ENCODE results near the gene SELENOV. TPM values are rescaled to one million over a fixed set of nuclear protein-coding genes. Genes with fewer than 3 reads are reported as not detected.

SELENOV gene
- total and polyA plus RNA-seq, 10 donors, result not detected

GRCh38 chr19:39540333-39540673 is 25.4 kb downstream of the SELENOV start:
- Histone ChIP-seq H3K27ac (peak overlapping the region; percentile 90 to 99 (median 96)), H3K27me3 (replicated peaks in 1 of 7) (peaks cover 0 to 1% (median 0%) of the 10 kb centered on the region in 7 donors), H3K36me3 (no peaks in the 10 kb centered on the region), H3K4me3 (peak overlapping the region in 7 of 8 donors; percentile 67 to 94 (median 72)), H3K4me1 (peaks cover 13 to 39% (median 25%) of the 10 kb centered on the region in 6 donors), H3K9me3 (no peaks in the 10 kb centered on the region)
- intact Hi-C loops (cut with DNase I; ENCODE audit: low total_unique reads), result no loop called here
- WGBS, 5 donors, result 11 to 20% (median 15%) methylated on average over 10 of the region's 10 CpGs
- TF ChIP-seq POLR2A (IDR thresholded peaks at IDR 0.05) (no peak), POLR2AphosphoS5 (IDR thresholded peaks at IDR 0.05) (no peak)
- TF ChIP-seq, protein P1, sequence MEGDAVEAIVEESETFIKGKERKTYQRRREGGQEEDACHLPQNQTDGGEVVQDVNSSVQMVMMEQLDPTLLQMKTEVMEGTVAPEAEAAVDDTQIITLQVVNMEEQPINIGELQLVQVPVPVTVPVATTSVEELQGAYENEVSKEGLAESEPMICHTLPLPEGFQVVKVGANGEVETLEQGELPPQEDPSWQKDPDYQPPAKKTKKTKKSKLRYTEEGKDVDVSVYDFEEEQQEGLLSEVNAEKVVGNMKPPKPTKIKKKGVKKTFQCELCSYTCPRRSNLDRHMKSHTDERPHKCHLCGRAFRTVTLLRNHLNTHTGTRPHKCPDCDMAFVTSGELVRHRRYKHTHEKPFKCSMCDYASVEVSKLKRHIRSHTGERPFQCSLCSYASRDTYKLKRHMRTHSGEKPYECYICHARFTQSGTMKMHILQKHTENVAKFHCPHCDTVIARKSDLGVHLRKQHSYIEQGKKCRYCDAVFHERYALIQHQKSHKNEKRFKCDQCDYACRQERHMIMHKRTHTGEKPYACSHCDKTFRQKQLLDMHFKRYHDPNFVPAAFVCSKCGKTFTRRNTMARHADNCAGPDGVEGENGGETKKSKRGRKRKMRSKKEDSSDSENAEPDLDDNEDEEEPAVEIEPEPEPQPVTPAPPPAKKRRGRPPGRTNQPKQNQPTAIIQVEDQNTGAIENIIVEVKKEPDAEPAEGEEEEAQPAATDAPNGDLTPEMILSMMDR (IDR thresholded peaks at IDR 0.05 in 8 of 11, conservative IDR thresholded peaks at IDR 0.05 in 3 of 11), result peak in 4 of 11 experiments; percentile 16 to 46 (median 24)
- no peak for DNase-seq

GRCh38 chr19:39542206-39542605 is 27.3 kb downstream of the SELENOV start:
- TF ChIP-seq, protein P1 (IDR thresholded peaks at IDR 0.05 in 8 of 11, conservative IDR thresholded peaks at IDR 0.05 in 3 of 11), result no peak
- TF ChIP-seq POLR2A (IDR thresholded peaks at IDR 0.05), result no peak
- no peak for TF ChIP-seq POLR2AphosphoS5 (IDR thresholded peaks at IDR 0.05)
- no peak for DNase-seq
- H3K27me3 ChIP-seq (replicated peaks in 1 of 7), result peaks cover 0 to 9% (median 0%) of the 10 kb centered on the region in 7 donors
- 55 to 72% (median 63%) methylated on average over 2 of the region's 2 CpGs for WGBS, 5 donors
- intact Hi-C loops (cut with DNase I; ENCODE audit: low total_unique reads), result no loop called here
- peaks cover 13 to 37% (median 25%) of the 10 kb centered on the region in 6 donors for H3K4me1 ChIP-seq
- no peak overlapping the region for H3K4me3 ChIP-seq
- H3K9me3 ChIP-seq, result no peaks in the 10 kb centered on the region
- H3K36me3 ChIP-seq, result no peaks in the 10 kb centered on the region
- H3K27ac ChIP-seq, result no peak overlapping the region

DNA sequence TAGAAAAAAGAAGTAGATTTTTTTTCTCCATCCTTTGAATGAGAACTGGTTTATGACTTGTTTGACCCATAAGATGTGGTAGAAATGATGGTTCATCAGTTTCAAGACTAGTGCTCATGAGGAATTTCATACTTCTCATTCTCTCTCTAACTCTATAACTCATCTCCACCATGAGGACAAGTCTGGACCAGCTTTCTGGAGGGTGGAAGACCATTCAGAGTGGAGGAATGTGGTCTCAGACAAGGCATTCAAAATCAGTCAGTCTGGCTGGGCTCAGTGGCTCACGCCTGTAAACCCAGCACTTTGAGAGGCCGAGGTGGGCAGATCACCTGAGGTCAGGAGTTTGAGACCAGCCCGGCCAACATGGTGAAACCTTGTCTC is 28.5 kb downstream of the SELENOV start:
- Histone ChIP-seq H3K27me3 (replicated peaks in 1 of 7) (peaks cover 0 to 9% (median 0%) of the 10 kb centered on the region in 7 donors), H3K4me3 (no peak overlapping the region), H3K36me3 (no peaks in the 10 kb centered on the region), H3K4me1 (peaks cover 7 to 24% (median 15%) of the 10 kb centered on the region in 6 donors), H3K9me3 (no peaks in the 10 kb centered on the region), H3K27ac (no peak overlapping the region)
- TF ChIP-seq POLR2A (IDR thresholded peaks at IDR 0.05) (no peak), POLR2AphosphoS5 (IDR thresholded peaks at IDR 0.05) (no peak)
- TF ChIP-seq, protein P1 (IDR thresholded peaks at IDR 0.05 in 8 of 11, conservative IDR thresholded peaks at IDR 0.05 in 3 of 11), result no peak
- no peak for DNase-seq
- intact Hi-C loops (cut with DNase I; ENCODE audit: low total_unique reads), result no loop called here
- 88 to 97% (median 90%) methylated on average over 3 of the region's 3 CpGs for WGBS, 5 donors

- Histone ChIP-seq H3K27me3 (replicated peaks in 1 of 7) (peaks cover 0 to 9% (median 0%) of the 10 kb centered on the region in 7 donors), H3K4me3 (no peak overlapping the region), H3K27ac (no peak overlapping the region), H3K4me1 (peaks cover 0 to 15% (median 6%) of the 10 kb centered on the region in 6 donors), H3K36me3 (no peaks in the 10 kb centered on the region), H3K9me3 (no peaks in the 10 kb centered on the region)
- no peak for TF ChIP-seq POLR2A (IDR thresholded peaks at IDR 0.05)
- TF ChIP-seq POLR2AphosphoS5 (IDR thresholded peaks at IDR 0.05), result no peak
- TF ChIP-seq, protein P1 (IDR thresholded peaks at IDR 0.05 in 8 of 11, conservative IDR thresholded peaks at IDR 0.05 in 3 of 11), result no peak
- intact Hi-C loops (cut with DNase I; ENCODE audit: low total_unique reads), result no loop called here
- DNase-seq, result no peak
- 83 to 89% (median 88%) methylated on average over 7 of the region's 7 CpGs for WGBS, 5 donors
Measured at GRCh38 chr19:39544226-39544903, 29.4 kb downstream of the SELENOV start.
